CD4-positive, alpha-beta T cell (primary cell): Measurements from ENCODE around the gene NLGN1. TPM values are rescaled to one million over a fixed set of nuclear protein-coding genes. Genes with fewer than 3 reads are reported as not detected.

ENCODE experiments used
- ATAC-seq: fragments of 200-7000 bp; cut with Tn5 transposase; one replicate; pipeline ENCODE4 v1.10.0; 2022; ENCODE audit warnings: mild to moderate bottlenecking; ENCODE audit not compliant: poor library complexity
- CTCF ChIA-PET: fragments of 350-600 bp; sonication (Branson Sonifier 250); formaldehyde crosslinking; loops from one replicate; lab custom pipeline; 2021; ENCODE audit warnings: antibody characterized with exemption, inconsistent platforms; lab: Charles Lee
- POLR2A ChIA-PET: fragments of 350-600 bp; sonication (Branson Sonifier 250); formaldehyde crosslinking; loops from one replicate; lab custom pipeline; 2021; ENCODE audit warnings: antibody characterized with exemption, inconsistent platforms; lab: Charles Lee
- DNase-seq, 14 experiments: peaks; one replicate each; pipeline ENCODE4 v3.0.0-alpha.2; 2013 to 2020; ENCODE audit warnings: mixed read lengths in 2 of 14
- H3K27ac ChIP-seq, 2 donors: one replicate each; pipeline versions ENCODE4 v1.5.1 to v1.7.0; 2013; ENCODE audit warnings: low read length in 2 of 2, low read depth in 1 of 2, mild to moderate bottlenecking in 1 of 2
- H3K27me3 ChIP-seq, 2 experiments: 1 replicate in 1 of 2; 2 replicates in 1 of 2; pipeline versions ENCODE4 v1.6.1 to v1.7.0; 2013; ENCODE audit warnings: low read length in 2 of 2, control low read depth in 1 of 2, mild to moderate bottlenecking in 1 of 2, moderate library complexity in 1 of 2; ENCODE audit not compliant: insufficient read depth in 2 of 2, control insufficient read depth in 1 of 2
- H3K36me3 ChIP-seq: one replicate; pipeline ENCODE4 v1.6.1; 2013; ENCODE audit warnings: low read length, control low read depth; ENCODE audit not compliant: insufficient read depth
- H3K4me1 ChIP-seq: one replicate; pipeline ENCODE4 v1.6.1; 2013; ENCODE audit warnings: low read length, control low read depth; ENCODE audit not compliant: insufficient read depth
- H3K4me3 ChIP-seq: one replicate; pipeline ENCODE4 v1.5.1; 2013; ENCODE audit warnings: mild to moderate bottlenecking, low read length, moderate library complexity
- H3K9me3 ChIP-seq, 2 experiments: 1 replicate in 1 of 2; 2 replicates in 1 of 2; pipeline versions ENCODE4 v1.6.1 to v1.7.0; 2013; ENCODE audit warnings: low read length in 2 of 2, mild to moderate bottlenecking in 2 of 2, control low read depth in 1 of 2, moderate library complexity in 1 of 2; ENCODE audit not compliant: control insufficient read depth in 1 of 2, insufficient read depth in 1 of 2
- H3K27ac Mint-ChIP-seq: one replicate; pipeline ENCODE4 v1.8.0; 2020; ENCODE audit warnings: mixed read lengths
- H3K27me3 Mint-ChIP-seq: one replicate; pipeline ENCODE4 v1.8.0; 2021; ENCODE audit warnings: mixed read lengths
- H3K36me3 Mint-ChIP-seq: one replicate; pipeline ENCODE4 v1.8.0; 2021; ENCODE audit warnings: low read depth, mixed read lengths
- H3K4me1 Mint-ChIP-seq: one replicate; pipeline ENCODE4 v1.8.0; 2021; ENCODE audit warnings: low read depth, mixed read lengths
- H3K4me3 Mint-ChIP-seq: one replicate; pipeline ENCODE4 v1.8.0; 2020; ENCODE audit warnings: mild to moderate bottlenecking, mixed read lengths
- H3K9me3 Mint-ChIP-seq: one replicate; pipeline ENCODE4 v1.8.0; 2020; ENCODE audit warnings: mixed read lengths
- intact Hi-C, 2 experiments: fragments of 100-400 bp; cut with DNase I in 1 of 2; cut with micrococcal nuclease in 1 of 2; formaldehyde crosslinking; loops; one replicate each; pipeline versions ENCODE4 v1.15.1 to v1.9.0; 2023 to 2025; cut with DNase I, micrococcal nuclease
- total RNA-seq, 174 experiments: library from RNA in 2 of 174; stranded (reverse) in 2 of 174; gene quantifications; one replicate each; pipeline ENCODE4 v1.2.3 and lab custom pipeline; 2021 to 2026
- TF ChIP-seq, protein P1 (sequence below): fragments of 200-600 bp; IDR thresholded peaks from one replicate; pipeline ENCODE4 v1.8.0; 2022; ENCODE audit warnings: antibody characterized with exemption, mild to moderate bottlenecking

NLGN1 gene
- total RNA-seq, 2 experiments from 2014 or later: not detected

DNA sequence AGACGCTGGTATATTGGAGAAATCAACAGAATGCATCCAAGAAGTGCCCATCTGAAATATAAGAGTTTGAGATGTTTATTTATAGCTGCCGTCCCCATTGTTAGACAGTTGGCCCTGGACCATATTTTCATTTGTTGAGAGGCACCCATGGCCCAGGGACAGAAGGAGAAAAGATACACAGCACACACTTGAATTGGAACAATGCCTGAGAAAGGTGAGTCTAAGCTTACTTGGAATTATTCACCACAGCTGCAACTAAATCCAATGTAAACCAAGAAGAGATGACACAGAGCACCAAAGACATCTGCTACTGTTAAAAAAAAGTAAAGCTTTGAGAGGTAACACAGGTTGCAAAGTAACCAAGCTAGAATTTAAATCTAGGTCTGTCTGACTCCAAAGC lies 936.1 kb downstream of the NLGN1 start:
- no peak for DNase-seq
- no peaks in the 10 kb centered on the region for H3K4me1 ChIP-seq
- intact Hi-C loops: no loop called here

DNA sequence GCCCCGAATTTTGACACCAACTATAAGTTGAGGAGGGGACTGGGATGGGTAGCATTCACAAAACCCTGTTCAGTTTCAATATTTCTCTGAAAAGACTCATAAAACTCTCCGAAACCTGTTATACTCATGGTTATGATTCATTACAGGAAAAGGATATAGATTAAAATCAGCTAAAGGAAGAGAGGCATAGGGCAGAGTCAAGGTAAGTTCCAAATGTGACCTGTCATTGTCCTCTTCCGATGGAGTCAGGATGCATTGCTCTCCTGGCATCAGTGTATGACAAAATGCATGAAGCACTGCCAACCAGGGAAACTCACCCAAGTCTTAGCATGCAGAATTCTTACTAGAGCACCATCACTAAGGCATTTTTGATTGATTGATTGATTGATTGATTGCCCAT lies 936.6 kb downstream of the NLGN1 start:
- Mint-ChIP-seq H3K4me3 (no peak overlapping the region), H3K4me1 (no peaks in the 10 kb centered on the region), H3K27me3 (no peaks in the 10 kb centered on the region), H3K36me3 (no peaks in the 10 kb centered on the region), H3K27ac (no peak overlapping the region), H3K9me3 (peaks cover 10% of the 10 kb centered on the region)
- POLR2A ChIA-PET: no interaction called here
- no peaks in the 10 kb centered on the region for H3K4me1 ChIP-seq
- DNase-seq (no peak), ATAC-seq (no peak)
- no peak overlapping the region for H3K4me3 ChIP-seq
- H3K27me3 ChIP-seq: no peaks in the 10 kb centered on the region
- H3K36me3 ChIP-seq: no peaks in the 10 kb centered on the region
- intact Hi-C loops: no loop called here
- CTCF ChIA-PET: no interaction called here
- no peak overlapping the region for H3K27ac ChIP-seq
- TF ChIP-seq, protein P1, sequence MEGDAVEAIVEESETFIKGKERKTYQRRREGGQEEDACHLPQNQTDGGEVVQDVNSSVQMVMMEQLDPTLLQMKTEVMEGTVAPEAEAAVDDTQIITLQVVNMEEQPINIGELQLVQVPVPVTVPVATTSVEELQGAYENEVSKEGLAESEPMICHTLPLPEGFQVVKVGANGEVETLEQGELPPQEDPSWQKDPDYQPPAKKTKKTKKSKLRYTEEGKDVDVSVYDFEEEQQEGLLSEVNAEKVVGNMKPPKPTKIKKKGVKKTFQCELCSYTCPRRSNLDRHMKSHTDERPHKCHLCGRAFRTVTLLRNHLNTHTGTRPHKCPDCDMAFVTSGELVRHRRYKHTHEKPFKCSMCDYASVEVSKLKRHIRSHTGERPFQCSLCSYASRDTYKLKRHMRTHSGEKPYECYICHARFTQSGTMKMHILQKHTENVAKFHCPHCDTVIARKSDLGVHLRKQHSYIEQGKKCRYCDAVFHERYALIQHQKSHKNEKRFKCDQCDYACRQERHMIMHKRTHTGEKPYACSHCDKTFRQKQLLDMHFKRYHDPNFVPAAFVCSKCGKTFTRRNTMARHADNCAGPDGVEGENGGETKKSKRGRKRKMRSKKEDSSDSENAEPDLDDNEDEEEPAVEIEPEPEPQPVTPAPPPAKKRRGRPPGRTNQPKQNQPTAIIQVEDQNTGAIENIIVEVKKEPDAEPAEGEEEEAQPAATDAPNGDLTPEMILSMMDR: no peak
- H3K9me3 ChIP-seq: no peaks in the 10 kb centered on the region

More for the DNA sequence above, 936.1 kb downstream of the NLGN1 start:
- Mint-ChIP-seq H3K36me3 (no peaks in the 10 kb centered on the region), H3K9me3 (peaks cover 12% of the 10 kb centered on the region), H3K27ac (no peak overlapping the region), H3K4me3 (no peak overlapping the region), H3K27me3 (no peaks in the 10 kb centered on the region), H3K4me1 (no peaks in the 10 kb centered on the region)
- Histone ChIP-seq H3K27me3 (no peaks in the 10 kb centered on the region), H3K27ac (no peak overlapping the region), H3K36me3 (no peaks in the 10 kb centered on the region), H3K9me3 (no peaks in the 10 kb centered on the region), H3K4me3 (no peak overlapping the region)
- ATAC-seq: no peak
- TF ChIP-seq, protein P1: no peak
- ChIA-PET POLR2A (no interaction called here), CTCF (no interaction called here)

DNA sequence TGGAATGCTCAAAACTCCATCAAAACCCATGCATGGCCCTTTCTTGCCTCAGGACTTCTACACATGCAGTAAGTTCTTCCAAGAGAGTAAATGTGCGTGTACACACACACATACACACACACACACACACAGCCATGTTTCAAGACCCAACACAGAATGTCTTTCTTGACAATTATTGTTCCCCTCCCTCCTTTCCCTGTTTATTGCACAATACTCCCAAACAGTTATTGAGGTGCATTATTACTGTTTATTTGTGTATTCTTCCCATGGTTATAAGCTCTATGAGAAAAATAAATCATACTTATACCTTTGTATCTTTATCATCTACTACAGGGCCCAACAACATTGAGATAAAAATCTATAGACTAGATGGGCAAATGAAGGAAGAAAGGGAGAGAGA lies 937.8 kb downstream of the NLGN1 start:
- Histone ChIP-seq H3K36me3 (no peaks in the 10 kb centered on the region), H3K27me3 (no peaks in the 10 kb centered on the region), H3K9me3 (peaks cover 0 to 3% of the 10 kb centered on the region in 2 experiments), H3K27ac (no peak overlapping the region), H3K4me1 (no peaks in the 10 kb centered on the region), H3K4me3 (no peak overlapping the region)
- no peak for ATAC-seq
- intact Hi-C loops: no loop called here
- ChIA-PET POLR2A (no interaction called here), CTCF (no interaction called here)
- Mint-ChIP-seq H3K4me3 (no peak overlapping the region), H3K36me3 (no peaks in the 10 kb centered on the region), H3K27ac (no peak overlapping the region), H3K4me1 (no peaks in the 10 kb centered on the region), H3K27me3 (no peaks in the 10 kb centered on the region), H3K9me3 (peaks cover 9% of the 10 kb centered on the region)
- TF ChIP-seq, protein P1: no peak
- no peak for DNase-seq
